ENCODE results near the gene RFLNA.

Gene RFLNA

GRCh38 chr12:124358572-124358971 is 63.7 kb downstream of the RFLNA start:
- H3K27ac ChIP-seq (ENCODE audit: low read depth, low read length, poor library complexity, severe bottlenecking): no peak overlapping the region
- H3K79me2 ChIP-seq (ENCODE audit: insufficient read depth, low read length): no peaks in the 10 kb centered on the region
- no peak overlapping the region for H2AFZ ChIP-seq (ENCODE audit: low read length)
- no peaks in the 10 kb centered on the region for H3K9me3 ChIP-seq (ENCODE audit: low read length)
- no peaks in the 10 kb centered on the region for H3K27me3 ChIP-seq (ENCODE audit: insufficient read depth, low read length)
- no peaks in the 10 kb centered on the region for H3K9me2 ChIP-seq (ENCODE audit: low read depth, low read length)
- H3K4me1 ChIP-seq (ENCODE audit: insufficient read depth, low read length, severe bottlenecking): no peaks in the 10 kb centered on the region
- H4K20me1 ChIP-seq (ENCODE audit: insufficient read depth, low read length): no peaks in the 10 kb centered on the region
- H3K9ac ChIP-seq (ENCODE audit: low read length): no peak overlapping the region
- no peak overlapping the region for H3K4me2 ChIP-seq (ENCODE audit: low read length)
- no peak for TF ChIP-seq CTCF (IDR thresholded peaks at IDR 0.05; ENCODE audit: low read length)
- TF ChIP-seq EZH2 (IDR thresholded peaks at IDR 0.05; ENCODE audit: borderline replicate concordance, low read length): no peak
- no peaks in the 10 kb centered on the region for H3F3A ChIP-seq (ENCODE audit: insufficient read depth, low read length)
- no peak overlapping the region for H3K4me3 ChIP-seq (ENCODE audit: low read depth, low read length, poor library complexity, severe bottlenecking)
- peaks cover 20% of the 10 kb centered on the region; the same call in 1 of the 2 replicates for H3K36me3 ChIP-seq (ENCODE audit: insufficient read depth, low read length)

- no peaks in the 10 kb centered on the region for H3K9me2 ChIP-seq (ENCODE audit: low read depth, low read length)
- no peaks in the 10 kb centered on the region for H3K9me3 ChIP-seq (ENCODE audit: low read length)
- H3K4me2 ChIP-seq (ENCODE audit: low read length): no peak overlapping the region
- H3K9ac ChIP-seq (ENCODE audit: low read length): no peak overlapping the region
- TF ChIP-seq EZH2 (IDR thresholded peaks at IDR 0.05; ENCODE audit: borderline replicate concordance, low read length) (no peak), CTCF (IDR thresholded peaks at IDR 0.05; ENCODE audit: low read length) (no peak)
- H3F3A ChIP-seq (ENCODE audit: insufficient read depth, low read length): no peaks in the 10 kb centered on the region
- peaks cover 15% of the 10 kb centered on the region; the same call in 1 of the 2 replicates for H3K36me3 ChIP-seq (ENCODE audit: insufficient read depth, low read length)
- no peaks in the 10 kb centered on the region for H3K4me1 ChIP-seq (ENCODE audit: insufficient read depth, low read length, severe bottlenecking)
- no peak overlapping the region for H3K4me3 ChIP-seq (ENCODE audit: low read depth, low read length, poor library complexity, severe bottlenecking)
- H3K27me3 ChIP-seq (ENCODE audit: insufficient read depth, low read length): no peaks in the 10 kb centered on the region
- H3K79me2 ChIP-seq (ENCODE audit: insufficient read depth, low read length): no peaks in the 10 kb centered on the region
- no peak overlapping the region for H2AFZ ChIP-seq (ENCODE audit: low read length)
- H3K27ac ChIP-seq (ENCODE audit: low read depth, low read length, poor library complexity, severe bottlenecking): no peak overlapping the region
- no peaks in the 10 kb centered on the region for H4K20me1 ChIP-seq (ENCODE audit: insufficient read depth, low read length)
Measured at GRCh38 chr12:124359671-124360581, 65.0 kb downstream of the RFLNA start.

- no peaks in the 10 kb centered on the region for H3K79me2 ChIP-seq (ENCODE audit: insufficient read depth, low read length)
- TF ChIP-seq CTCF (IDR thresholded peaks at IDR 0.05; ENCODE audit: low read length): no peak
- TF ChIP-seq EZH2 (IDR thresholded peaks at IDR 0.05; ENCODE audit: borderline replicate concordance, low read length): no peak
- no peaks in the 10 kb centered on the region for H4K20me1 ChIP-seq (ENCODE audit: insufficient read depth, low read length)
- no peak overlapping the region for H2AFZ ChIP-seq (ENCODE audit: low read length)
- H3F3A ChIP-seq (ENCODE audit: insufficient read depth, low read length): no peaks in the 10 kb centered on the region
- peaks cover 15% of the 10 kb centered on the region; the same call in 1 of the 2 replicates for H3K36me3 ChIP-seq (ENCODE audit: insufficient read depth, low read length)
- H3K9me3 ChIP-seq (ENCODE audit: low read length): no peaks in the 10 kb centered on the region
- no peak overlapping the region for H3K9ac ChIP-seq (ENCODE audit: low read length)
- H3K4me3 ChIP-seq (ENCODE audit: low read depth, low read length, poor library complexity, severe bottlenecking): no peak overlapping the region
- H3K27ac ChIP-seq (ENCODE audit: low read depth, low read length, poor library complexity, severe bottlenecking): no peak overlapping the region
- H3K27me3 ChIP-seq (ENCODE audit: insufficient read depth, low read length): no peaks in the 10 kb centered on the region
- H3K4me1 ChIP-seq (ENCODE audit: insufficient read depth, low read length, severe bottlenecking): no peaks in the 10 kb centered on the region
- no peaks in the 10 kb centered on the region for H3K9me2 ChIP-seq (ENCODE audit: low read depth, low read length)
- H3K4me2 ChIP-seq (ENCODE audit: low read length): no peak overlapping the region
Measured at GRCh38 chr12:124361074-124361970, 66.4 kb downstream of the RFLNA start.
